Mesenteric fat pad (tissue), 1 donor: ENCODE data around the gene ITPR2. TPM values are rescaled to one million over a fixed set of nuclear protein-coding genes. Genes with fewer than 3 reads are reported as not detected.
"Not testable (repeated sequence)": the region's sequence is repeated elsewhere in the genome, so short reads cannot be mapped to it uniquely, and the experiment has no call there.

Experiments used
- DNase-seq: peaks from one replicate; pipeline ENCODE4 v3.0.0-alpha.2; 2020; ENCODE audit warnings: low spot score
- total RNA-seq: library from RNA; stranded (reverse); fragmentation: NEBNext Ultra II Directional; extraction: Animal tissue kit (Norgen Biotek cat#: 25700); gene quantifications from one replicate; pipeline ENCODE4 v1.2.1, GENCODE V29; 2021
- donor health status: DM: yes; HTN: yes; CAD: no.

Gene ITPR2
- total RNA-seq, 1 donor from 2014 or later = 71.3 TPM

DNA sequence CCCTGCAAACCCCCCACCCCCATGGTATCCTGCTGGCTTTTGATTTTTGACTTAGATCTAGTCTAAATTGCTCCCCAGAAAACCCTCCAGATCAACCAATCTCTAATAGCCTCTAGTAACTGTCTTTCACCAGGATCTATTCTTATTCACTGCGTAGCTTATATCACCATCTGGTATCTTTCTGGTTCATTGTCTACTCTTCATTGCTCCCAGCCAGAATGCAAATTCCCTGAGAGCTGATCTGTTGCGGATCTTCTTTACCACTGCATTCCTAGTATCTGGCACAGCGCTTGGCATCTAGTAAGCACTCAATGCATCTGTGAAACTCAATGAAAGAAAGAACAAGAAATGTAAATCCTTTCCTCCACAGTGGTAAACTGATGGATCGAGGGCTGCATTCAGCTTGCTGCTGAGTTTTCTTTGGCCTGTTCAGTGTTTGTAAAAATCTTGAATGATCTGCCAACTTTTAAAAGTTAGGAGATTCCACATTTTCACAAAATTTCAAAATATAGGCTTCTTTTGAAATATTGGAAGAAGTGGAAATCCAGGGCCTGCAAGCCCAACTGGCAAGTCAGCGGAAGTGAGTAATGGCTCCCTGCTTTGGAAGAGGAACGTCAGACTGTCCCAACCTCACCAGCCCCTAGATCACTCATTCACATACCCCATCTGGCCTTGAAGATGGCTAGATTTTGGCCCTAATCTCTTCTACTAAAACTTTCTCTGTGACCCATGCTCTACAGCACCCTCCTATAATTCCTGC, 363.4 kb downstream of the ITPR2 start:
- DNase-seq = no peak

DNA sequence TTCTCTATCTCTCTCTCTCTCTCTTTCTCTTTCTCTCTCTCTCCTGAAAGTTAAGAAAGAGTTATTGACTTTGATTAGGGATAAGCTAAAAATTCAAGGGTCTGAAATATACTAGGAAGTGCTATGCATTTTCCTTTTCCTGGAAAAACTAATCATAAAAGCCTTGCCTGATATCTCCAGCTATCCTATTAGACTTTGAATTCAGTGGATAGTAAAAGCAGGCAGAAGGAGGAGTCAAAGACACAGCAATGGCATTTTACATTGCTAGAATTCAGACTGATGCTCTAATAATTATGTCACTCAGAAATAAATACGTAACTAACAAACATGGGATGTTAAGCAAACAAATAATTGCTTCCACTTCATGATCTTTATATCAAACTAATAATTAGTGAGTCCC, 365.6 kb downstream of the ITPR2 start:
- no peak for DNase-seq

DNA sequence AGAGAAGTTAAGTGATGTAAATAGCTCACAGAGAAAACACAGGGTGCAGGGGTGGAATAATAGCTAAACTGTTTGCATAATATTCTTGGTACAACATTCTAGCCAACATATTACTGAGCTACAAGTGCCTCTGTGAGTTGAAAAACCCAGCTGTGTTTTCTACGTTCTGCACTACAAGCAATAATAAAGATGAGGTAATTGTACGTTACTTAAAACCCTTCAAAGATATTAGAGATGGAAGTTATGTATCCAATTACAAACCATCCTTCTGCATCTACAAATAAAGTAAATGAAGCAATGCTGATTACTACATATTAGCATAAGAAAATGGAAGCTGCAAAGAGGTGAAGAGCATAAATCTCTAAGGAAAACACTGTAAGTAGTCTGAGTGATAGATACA, 366.3 kb downstream of the ITPR2 start:
- DNase-seq = no peak

DNA sequence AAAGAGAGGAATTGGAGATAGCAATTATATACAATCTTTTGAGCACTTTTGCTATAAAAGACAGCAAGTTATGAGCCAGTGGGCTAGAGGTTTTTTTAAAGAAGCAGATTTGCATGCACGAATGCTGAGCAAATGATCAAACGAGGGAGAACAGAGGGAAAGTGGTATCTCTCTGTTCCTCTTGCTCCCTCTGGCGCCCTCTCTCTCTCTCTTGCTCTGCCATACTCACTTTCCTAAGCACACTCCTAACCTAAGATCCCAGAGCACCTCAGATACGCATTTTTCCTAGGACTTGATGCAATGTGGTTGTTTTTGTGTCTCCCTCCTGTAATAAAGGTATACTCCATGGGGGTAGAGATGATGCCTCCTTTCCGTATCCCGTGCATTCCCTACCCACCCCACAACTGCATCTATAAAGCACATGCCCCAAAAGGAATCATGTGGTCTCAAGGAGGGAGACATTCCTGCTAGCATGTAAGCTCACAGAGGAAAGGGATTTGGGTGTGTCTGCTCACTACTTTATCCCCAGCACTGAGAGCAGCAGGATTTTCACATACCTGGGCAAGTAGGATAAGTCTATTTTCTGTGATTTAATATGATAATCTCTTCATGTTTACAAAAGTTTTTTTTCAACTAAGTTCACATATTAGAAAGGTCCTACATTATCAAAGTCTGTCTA, 367.4 kb downstream of the ITPR2 start:
- DNase-seq = no peak

DNA sequence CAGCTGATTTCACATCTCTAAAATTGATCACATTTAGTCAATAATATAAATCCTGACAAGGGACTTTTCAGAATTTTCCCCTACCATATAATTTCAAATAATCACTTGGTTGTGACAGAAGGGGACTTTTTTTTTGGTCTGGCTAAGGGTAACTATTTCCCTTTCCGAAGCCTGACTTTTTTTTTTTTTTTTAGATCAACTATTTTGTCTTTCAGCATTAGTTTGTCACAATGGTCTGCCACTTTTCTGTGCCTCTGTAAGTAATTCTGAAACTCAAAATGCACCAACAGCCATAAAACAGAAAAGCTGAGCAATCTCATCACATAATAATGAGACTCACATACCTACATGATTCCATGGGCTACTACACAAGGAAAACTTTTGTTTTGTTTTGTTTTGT, 371.2 kb downstream of the ITPR2 start:
- no peak for DNase-seq

DNA sequence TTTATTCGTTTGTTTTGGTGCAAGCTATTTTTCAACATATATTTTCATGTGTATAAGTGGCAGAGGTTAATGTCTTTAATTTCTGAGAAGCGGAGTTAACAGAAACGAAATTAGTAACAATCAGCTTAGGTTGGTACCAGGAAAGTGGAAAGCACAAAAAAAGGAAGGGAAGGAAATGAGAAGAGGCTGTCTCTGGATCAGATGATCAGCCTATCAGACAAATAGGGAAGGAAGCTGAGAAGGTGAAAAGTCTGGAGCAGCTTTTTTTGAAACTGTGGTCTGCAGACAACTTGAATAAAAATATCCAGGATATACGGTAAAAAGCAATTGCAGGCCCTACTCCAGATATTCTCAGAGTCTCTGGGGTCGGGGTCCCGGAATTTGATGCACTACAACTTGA, 372.6 kb downstream of the ITPR2 start:
- DNase-seq = no peak

DNA sequence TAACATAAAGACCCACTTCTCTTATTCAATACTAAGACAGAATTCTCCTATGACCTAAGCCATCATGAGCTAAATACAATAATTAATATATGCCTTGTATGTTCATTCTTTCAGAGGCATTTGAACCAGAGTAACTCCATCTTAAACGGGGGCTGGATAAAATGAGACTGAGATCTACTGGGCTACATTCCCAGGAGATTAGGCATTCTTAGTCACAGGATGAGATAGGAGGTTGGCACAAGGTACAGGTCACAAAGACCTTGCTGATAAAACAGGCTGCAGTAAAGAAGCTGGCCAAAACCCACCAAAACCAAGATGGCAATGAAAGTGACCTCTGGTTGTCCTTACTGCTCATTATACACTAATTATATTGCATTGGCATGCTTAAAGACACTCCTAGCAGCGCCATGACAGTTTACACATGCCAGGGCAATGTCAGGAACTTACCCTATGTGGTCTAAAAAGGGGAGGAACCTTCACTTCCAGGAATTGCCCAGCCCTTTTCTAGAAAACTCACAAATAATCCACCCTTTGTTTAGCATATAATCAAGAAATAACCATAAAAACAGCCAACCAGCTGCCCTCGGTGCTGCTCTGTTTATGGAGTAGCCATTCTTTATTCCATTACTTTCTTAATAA, 376.9 kb downstream of the ITPR2 start:
- DNase-seq = no peak

DNA sequence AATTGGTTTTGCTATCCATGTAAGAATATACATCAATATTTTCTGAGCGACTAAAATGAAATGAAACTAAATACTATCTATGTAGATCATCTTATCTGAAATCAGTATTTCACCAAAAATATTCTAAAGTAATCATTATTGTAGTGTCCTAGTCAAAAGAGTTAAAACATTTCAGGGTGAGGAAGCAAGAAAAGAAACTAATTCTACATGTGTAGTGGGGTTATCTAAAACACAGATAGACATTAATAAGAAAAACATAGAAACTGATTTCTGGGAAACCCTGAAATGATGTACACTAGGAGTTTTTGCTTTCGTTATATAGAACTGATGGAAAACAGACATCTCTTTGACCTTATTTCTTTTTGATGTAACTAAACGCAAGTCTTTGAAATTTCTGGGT, 379.7 kb downstream of the ITPR2 start:
- DNase-seq = no peak

DNA sequence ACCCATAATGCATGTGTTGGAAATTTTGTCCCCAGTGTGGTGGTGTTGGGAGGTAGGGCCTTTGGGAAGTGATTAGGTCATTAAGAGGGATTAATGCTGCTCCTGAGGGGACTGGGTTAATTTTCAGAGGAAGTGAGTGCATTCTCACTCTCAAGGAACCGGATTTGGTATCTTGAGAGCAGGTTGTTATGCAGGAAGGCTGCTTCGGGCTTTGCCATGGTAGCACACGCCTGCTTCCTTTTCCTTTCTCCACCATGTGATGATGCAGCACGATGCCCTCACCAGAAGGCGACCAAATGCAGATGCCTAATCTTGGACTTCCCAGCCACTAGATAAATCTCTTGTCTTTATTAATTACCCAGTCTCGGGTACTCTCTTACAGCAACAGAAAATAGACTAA, 380.5 kb downstream of the ITPR2 start:
- no peak for DNase-seq

DNA sequence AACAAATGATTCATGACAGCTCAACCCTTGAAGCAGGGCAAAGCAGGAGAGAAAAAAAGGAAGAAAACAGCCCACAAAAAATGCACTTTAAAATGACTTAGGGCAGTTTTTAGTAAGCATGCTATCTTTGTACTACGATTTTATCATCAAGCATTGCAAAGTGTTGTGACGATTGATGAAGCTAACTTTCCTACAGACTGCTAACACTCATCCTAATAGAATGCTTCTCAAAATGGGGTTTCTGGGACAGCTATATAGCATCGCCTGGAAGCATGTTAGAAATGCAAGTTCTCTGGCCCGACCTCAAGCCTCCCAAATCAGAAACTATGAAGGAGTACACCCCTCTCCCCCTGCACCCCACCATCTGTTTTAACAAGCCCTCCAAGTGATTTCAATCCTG, 381.2 kb downstream of the ITPR2 start:
- DNase-seq = no peak

DNA sequence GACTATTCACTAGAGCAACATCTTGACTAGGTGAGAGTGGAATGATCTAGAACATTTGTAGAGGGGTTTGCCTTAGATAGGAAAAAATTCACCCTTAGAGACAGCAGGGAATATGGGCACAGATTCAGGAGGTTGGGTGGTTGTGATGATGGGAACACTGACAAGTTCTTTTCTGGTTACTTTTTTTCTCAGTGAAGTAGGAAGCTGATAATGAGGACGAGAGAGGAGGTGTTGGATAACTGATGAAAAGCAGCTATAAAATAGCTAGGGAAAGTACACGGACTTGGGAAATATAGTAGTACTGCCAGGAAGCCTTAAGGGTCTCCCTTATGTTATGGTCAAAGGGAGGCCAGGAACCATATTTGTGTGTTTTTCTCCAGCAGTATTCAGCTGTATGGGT, 387.1 kb downstream of the ITPR2 start:
- no peak for DNase-seq

DNA sequence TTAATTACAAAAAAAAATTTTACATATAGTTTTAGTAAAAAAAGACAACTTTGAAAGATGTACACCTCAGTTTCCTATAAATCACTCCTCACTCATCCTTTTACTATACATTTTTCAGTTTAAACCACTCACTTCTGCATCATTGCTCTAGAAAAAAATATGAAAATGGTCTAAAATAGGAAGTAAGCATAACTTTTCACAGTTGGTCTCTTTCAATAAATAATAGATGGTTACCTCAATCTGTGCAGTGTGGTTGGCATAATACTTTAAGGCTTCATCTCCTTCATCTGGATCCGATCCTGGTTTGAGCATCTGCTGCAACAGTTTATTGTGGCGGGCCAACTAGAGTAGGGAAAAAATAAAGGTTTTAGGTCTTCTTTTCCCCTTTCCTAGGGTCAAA, 389.7 kb downstream of the ITPR2 start:
- DNase-seq = no peak

DNA sequence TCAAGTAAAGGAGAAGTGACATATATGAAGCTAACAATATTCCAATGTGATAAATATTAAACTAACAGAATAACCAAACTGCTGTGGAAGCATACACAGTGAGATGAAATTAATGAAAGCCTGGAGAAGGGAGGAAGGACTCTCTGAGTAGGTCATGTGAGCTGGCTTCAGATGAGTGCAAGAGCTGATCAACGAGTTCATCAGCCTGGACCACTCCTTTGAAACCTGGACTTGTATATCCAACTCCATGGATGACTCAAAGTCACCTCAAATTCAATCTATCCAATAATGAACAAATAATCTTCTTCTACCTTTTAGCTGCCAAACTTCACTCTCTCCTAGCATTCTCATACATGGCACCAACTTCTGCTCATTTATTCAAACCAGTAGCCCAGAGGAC, 391.6 kb downstream of the ITPR2 start:
- no peak for DNase-seq

DNA sequence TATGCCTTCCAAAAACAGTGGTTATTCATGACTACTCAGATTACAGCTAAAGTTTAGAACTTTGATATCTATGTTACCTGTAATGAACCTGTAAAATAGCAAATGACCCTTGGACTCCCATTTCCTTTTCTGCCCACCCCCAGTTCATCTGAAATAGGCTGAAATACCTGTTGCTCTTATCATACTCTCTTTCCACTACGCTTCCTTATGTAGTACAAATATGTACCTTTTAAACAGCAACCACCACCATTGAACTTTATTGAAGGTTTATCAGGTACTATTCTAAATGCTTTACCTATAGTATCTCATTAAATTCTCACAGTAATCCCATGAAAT, 398.0 kb downstream of the ITPR2 start:
- DNase-seq = no peak

DNA sequence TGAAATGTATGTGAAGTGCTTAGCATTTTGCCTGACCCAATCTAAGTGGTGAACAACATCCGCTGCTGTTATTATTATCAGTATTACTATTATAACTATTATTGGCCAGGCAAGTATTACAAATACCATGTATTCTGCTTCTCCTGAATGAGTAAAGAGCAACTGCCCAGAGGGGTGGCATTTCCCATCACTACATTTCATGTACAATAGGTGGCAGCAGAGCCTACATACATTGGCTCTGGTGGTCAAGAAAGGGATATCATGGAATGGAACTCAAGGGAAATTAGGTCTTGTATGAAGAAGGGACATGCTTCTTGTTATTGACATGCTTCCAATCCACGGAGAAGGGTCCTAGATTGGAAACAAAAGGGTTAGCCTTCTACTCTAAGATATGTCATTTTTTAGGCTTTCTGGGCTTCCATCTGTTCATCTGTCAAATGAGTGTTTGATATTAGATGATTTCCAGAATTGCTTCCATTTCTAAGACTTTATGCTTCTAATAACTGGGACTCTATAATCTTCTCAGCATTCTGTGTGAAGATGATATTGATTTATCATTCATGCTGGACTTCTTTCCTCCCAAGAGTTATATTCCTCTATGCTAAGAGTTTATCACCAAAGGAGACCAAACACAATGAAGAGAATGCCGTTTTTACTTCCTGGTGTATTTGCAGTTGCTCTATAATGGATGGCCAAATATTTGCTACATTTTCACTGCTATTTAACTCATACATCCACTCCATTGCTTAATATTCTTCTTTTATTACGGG, 398.5 kb downstream of the ITPR2 start:
- no peak for DNase-seq

DNA sequence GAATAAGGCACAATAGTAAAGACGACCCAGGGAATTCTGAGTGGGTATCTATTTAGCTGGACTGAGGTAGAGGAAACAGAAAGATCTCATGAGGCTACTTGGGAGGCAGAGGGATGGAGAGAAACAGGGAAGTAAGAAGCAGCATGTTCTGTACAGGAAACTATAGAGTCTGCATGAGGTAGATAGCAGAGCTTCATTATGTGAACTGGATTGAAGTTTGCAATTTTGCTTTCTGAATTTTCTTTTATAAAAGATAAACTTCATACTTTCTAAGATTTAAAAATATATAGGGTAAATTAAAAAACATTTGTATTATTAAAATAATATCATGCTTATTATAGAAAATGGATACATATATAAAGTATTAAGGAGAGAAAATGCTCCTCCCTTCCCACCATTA, 399.3 kb downstream of the ITPR2 start:
- DNase-seq = not testable (repeated sequence)

DNA sequence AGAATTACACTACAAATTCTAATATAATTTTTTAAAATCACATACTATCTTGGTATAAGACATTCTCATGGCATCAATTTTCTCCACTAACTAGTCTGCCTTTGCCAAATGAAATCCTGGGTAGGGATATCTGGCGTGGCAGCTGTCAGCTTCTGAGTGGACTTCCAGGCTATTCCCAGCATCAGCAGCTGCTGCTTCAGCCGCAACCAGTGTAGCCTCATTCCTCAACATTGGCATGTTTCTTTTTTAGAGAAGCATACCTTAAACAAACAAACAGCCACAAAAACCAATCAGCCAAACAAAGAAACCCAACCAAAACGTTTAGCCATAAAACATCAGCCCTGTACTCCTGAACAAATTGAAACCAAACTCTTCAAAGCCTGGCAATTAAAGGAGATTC, 401.8 kb downstream of the ITPR2 start:
- DNase-seq = no peak

DNA sequence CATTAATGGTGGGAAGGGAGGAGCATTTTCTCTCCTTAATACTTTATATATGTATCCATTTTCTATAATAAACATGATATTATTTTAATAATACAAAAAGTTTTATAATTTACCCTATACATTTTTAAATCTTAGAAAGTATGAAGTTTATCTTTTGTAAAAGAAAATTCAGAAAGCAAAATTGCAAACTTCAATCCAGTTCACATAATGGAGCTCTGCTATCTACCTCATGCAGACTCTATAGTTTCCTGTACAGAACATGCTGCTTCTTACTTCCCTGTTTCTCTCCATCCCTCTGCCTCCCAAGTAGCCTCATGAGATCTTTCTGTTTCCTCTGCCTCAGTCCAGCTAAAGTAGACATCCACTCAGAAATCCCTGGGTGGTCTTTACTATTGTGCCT, 402.4 kb downstream of the ITPR2 start:
- not testable (repeated sequence) for DNase-seq

DNA sequence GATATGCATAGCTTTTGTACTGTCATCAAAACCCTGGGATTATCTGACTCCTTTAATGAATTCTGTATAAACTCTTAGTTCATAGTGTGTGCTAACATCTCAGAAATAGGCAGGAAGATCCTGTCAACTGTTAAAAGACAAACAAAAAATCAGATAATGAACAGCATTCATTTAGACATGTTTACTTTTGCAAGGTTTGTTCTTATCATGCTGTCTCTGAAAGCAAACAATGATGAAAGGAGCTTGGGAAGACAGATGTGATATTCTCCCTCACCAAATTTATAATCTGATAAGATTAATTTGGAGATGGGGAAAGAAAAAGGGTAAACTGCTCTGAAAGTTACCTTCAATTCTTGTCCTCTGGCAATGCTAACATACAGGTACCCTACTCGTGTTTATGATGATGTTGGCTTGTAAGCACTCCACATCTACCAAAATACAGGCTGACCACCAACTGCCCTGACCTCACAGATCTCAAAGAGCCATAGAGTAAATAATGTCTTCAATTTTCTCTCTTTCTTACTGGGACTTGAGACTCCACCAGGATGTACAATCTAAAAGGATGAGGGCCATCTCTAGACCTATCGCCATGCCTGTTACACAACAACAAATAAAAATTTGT, 403.8 kb downstream of the ITPR2 start:
- DNase-seq = no peak

DNA sequence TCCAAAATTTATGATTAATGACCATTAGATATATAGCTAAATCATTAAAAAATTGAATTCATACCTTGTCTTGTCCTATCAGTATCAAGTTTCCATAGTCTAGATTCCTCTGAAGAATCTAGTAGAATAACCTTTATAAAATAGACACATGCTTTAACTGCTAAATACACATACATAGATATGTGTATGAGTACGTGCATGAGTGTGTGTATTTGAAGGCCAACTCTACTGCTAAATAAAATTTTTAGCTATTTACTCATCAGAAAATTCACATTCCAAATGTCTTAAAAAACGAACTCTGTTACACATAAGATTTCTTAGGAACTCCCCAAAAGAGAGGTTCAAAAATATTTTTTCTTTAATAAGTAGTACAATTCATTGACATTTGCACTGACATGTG, 404.6 kb downstream of the ITPR2 start:
- DNase-seq = no peak

DNA sequence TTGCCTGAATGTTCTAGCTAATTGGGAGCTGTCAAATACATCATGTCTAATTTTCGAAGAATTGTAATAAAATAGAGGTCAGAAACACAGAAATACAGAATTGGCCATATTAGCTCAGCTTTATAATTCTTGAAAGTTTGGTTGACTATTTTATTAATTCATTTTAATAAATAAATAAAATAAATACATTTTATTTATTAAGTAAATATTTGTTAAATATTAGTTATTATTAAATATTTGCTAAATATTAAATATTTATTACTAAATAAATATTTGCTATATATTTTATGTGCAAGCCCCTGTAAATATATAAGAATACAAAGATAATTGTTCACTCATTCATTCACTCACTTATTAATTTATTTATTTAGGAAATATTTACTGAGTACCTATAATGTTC, 406.3 kb downstream of the ITPR2 start:
- DNase-seq = no peak
